ENCODE results near the gene TMEM273.

DNA sequence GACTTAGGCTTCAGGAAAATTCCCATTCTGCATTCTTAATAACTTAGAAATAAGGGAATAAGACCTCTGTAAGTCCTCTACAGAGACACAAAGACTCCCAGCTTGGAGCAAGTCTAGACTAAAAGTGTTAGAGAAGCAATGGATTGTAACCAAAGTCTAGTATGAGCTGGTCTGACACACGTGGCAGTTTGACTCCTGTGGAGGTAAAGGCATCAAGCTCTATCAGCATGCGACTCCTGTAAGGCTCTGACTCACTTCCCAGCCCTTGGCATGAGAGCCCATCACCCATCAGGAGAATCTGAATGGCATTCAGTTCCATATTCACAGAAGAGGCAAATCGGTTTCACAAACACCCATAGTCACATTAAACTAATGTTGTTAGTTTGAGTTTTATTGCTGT, 68.4 kb downstream of the TMEM273 start:
- TF ChIP-seq, protein P1, sequence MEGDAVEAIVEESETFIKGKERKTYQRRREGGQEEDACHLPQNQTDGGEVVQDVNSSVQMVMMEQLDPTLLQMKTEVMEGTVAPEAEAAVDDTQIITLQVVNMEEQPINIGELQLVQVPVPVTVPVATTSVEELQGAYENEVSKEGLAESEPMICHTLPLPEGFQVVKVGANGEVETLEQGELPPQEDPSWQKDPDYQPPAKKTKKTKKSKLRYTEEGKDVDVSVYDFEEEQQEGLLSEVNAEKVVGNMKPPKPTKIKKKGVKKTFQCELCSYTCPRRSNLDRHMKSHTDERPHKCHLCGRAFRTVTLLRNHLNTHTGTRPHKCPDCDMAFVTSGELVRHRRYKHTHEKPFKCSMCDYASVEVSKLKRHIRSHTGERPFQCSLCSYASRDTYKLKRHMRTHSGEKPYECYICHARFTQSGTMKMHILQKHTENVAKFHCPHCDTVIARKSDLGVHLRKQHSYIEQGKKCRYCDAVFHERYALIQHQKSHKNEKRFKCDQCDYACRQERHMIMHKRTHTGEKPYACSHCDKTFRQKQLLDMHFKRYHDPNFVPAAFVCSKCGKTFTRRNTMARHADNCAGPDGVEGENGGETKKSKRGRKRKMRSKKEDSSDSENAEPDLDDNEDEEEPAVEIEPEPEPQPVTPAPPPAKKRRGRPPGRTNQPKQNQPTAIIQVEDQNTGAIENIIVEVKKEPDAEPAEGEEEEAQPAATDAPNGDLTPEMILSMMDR (IDR thresholded peaks at IDR 0.05): no peak
- TF ChIP-seq POLR2A (IDR thresholded peaks at IDR 0.05): no peak
